SK-N-MC (cell line): ENCODE measurements around the gene DRD2.

Experiments used
- EZH2 ChIP-seq: fragments of 200-600 bp; sonication (generic); IDR thresholded peaks from one replicate; pipeline ENCODE4 v1.6.1; 2017; ENCODE audit warnings: antibody characterized with exemption
- FOXP2 ChIP-seq: optimal IDR thresholded peaks from 2 replicates; pipeline ENCODE3; 2011; ENCODE audit warnings: mild to moderate bottlenecking, moderate library complexity; ENCODE audit not compliant: insufficient read depth; ENCODE audit errors: extremely low read length, control extremely low read depth
- POLR2AphosphoS5 ChIP-seq: IDR thresholded peaks from 2 replicates; pipeline ENCODE4 v1.6.1; 2012; ENCODE audit warnings: mild to moderate bottlenecking, low read depth, low read length, borderline replicate concordance

DNA sequence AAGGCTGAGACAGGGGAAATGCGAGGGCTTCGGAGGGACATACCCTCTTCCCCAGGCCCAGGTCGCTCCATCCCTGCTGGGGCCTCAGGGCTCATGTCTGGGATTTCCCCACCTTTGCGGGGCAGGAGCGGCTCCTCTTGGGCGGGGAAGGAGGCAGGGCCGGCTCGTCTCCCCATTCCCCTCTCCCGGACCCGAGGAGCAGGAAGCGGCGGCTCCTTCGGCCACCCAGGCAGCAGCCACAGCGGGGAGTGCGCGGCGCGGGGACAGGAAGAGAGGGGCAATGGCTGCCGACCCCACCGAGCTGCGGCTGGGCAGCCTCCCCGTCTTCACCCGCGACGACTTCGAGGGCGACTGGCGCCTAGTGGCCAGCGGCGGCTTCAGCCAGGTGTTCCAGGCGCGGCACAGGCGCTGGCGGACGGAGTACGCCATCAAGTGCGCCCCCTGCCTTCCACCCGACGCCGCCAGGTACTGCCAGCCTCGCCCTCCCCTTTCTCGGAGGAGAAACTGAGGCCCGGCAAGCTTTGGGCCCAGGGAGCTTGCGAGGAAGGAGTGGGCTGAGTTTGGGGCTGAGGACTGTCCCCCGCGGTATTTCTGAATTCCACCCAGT lies 87.5 kb downstream of the DRD2 start, which contains the start of gene ANKK1:
- TF ChIP-seq POLR2AphosphoS5 = no peak
- TF ChIP-seq EZH2 = no peak
- TF ChIP-seq FOXP2 = no peak
